B cell (primary cell): ENCODE data around the gene NEU4. TPM values are rescaled to one million over a fixed set of nuclear protein-coding genes. Genes with fewer than 3 reads are reported as not detected.

Source experiments
- ATAC-seq: fragments of 200-7000 bp; cut with Tn5 transposase; one replicate; pipeline ENCODE4 v1.10.0; 2021; ENCODE audit warnings: low read depth, mild to moderate bottlenecking, moderate number of reproducible peaks, moderate library complexity
- CTCF ChIA-PET: fragments of 350-600 bp; sonication (Branson Sonifier 250); formaldehyde crosslinking; loops from one replicate; lab custom pipeline; 2021; ENCODE audit warnings: antibody characterized with exemption, inconsistent platforms; lab: Charles Lee
- POLR2A ChIA-PET: fragments of 350-600 bp; sonication (Branson Sonifier 250); formaldehyde crosslinking; loops from one replicate; lab custom pipeline; 2021; ENCODE audit warnings: antibody characterized with exemption; lab: Charles Lee
- DNase-seq: peaks from one replicate; pipeline ENCODE4 v3.0.0; 2013
- H2AFZ ChIP-seq: 2 replicates; pipeline ENCODE4 v1.6.1; 2012; ENCODE audit warnings: mild to moderate bottlenecking, low read depth, low read length; ENCODE audit not compliant: insufficient read depth, poor library complexity, severe bottlenecking
- H3K27ac ChIP-seq, 2 donors: 1 replicate in 1 of 2; 2 replicates in 1 of 2; pipeline ENCODE4 v1.5.1; 2012 to 2013; ENCODE audit warnings: low read length in 2 of 2, mild to moderate bottlenecking in 2 of 2, moderate library complexity in 1 of 2
- H3K27me3 ChIP-seq, 4 experiments: fragments of 200-600 bp in 1 of 4; sonication (generic) in 1 of 4; replicated peaks in 1 of 4; 1 replicate in 2 of 4; 2 replicates in 2 of 4; pipeline versions ENCODE4 v1.6.1 to v1.7.0; 2013 to 2016; ENCODE audit warnings: low read length in 3 of 4, mild to moderate bottlenecking in 2 of 4, mixed read lengths in 1 of 4, moderate library complexity in 1 of 4; ENCODE audit not compliant: insufficient read depth in 4 of 4, control insufficient read depth in 3 of 4; ENCODE audit errors: control extremely low read depth in 1 of 4
- H3K36me3 ChIP-seq, 2 experiments: replicated peaks in 1 of 2; 1 replicate in 1 of 2; 2 replicates in 1 of 2; pipeline versions ENCODE4 v1.6.1 to v1.7.1; 2013; ENCODE audit warnings: low read length in 1 of 2; ENCODE audit not compliant: insufficient read depth in 2 of 2, control insufficient read depth in 1 of 2; ENCODE audit errors: control extremely low read depth in 1 of 2, extremely low read depth in 1 of 2
- H3K4me1 ChIP-seq, 2 donors: fragments of 200-600 bp in 1 of 2; sonication (generic) in 1 of 2; 1 replicate in 1 of 2; 2 replicates in 1 of 2; pipeline versions ENCODE4 v1.5.1 to v1.6.1; 2013 to 2017; ENCODE audit warnings: low read length in 2 of 2; ENCODE audit not compliant: control insufficient read depth in 2 of 2, insufficient read depth in 2 of 2
- H3K4me2 ChIP-seq: replicated peaks from 2 replicates; pipeline ENCODE3; 2012; ENCODE audit warnings: mild to moderate bottlenecking, low read depth, low read length; ENCODE audit not compliant: poor library complexity, severe bottlenecking
- H3K4me3 ChIP-seq, 5 experiments: fragments of 200-600 bp in 1 of 5; sonication (generic) in 1 of 5; 1 replicate in 3 of 5; 2 replicates in 2 of 5; pipeline versions ENCODE4 v1.5.1 to v1.7.0; 2011 to 2016; ENCODE audit warnings: low read length in 4 of 5, mild to moderate bottlenecking in 4 of 5, low read depth in 2 of 5, control low read depth in 1 of 5, moderate library complexity in 1 of 5; ENCODE audit not compliant: insufficient read depth in 1 of 5; ENCODE audit errors: control extremely low read depth in 1 of 5, extremely low read depth in 1 of 5
- H3K79me2 ChIP-seq: fragments of 200-600 bp; sonication (generic); one replicate; pipeline ENCODE4 v1.6.0; 2016; ENCODE audit warnings: low read length; ENCODE audit not compliant: control insufficient read depth, insufficient read depth
- H3K9ac ChIP-seq: fragments of 200-600 bp; sonication (generic); 2 replicates; pipeline ENCODE4 v1.6.1; 2017; ENCODE audit warnings: mild to moderate bottlenecking, low read length, moderate library complexity
- H3K9me3 ChIP-seq, 3 donors: one replicate each; pipeline versions ENCODE4 v1.6.1 to v1.7.1; 2013; ENCODE audit warnings: low read length in 2 of 3; ENCODE audit not compliant: control insufficient read depth in 2 of 3, insufficient read depth in 1 of 3; ENCODE audit errors: control extremely low read depth in 1 of 3
- H4K20me1 ChIP-seq: 2 replicates; pipeline ENCODE4 v1.6.0; 2012; ENCODE audit warnings: mild to moderate bottlenecking, low read length; ENCODE audit not compliant: insufficient read depth, control insufficient read depth, poor library complexity, severe bottlenecking
- H3K27ac Mint-ChIP-seq: one replicate; pipeline ENCODE4 v1.8.0; 2021; ENCODE audit warnings: mixed read lengths
- H3K27me3 Mint-ChIP-seq: one replicate; pipeline ENCODE4 v1.8.0; 2021; ENCODE audit warnings: mixed read lengths
- H3K4me1 Mint-ChIP-seq: one replicate; pipeline ENCODE4 v1.8.0; 2021; ENCODE audit warnings: mixed read lengths
- H3K4me3 Mint-ChIP-seq: one replicate; pipeline ENCODE4 v1.8.0; 2021; ENCODE audit warnings: mixed read lengths
- H3K9me3 Mint-ChIP-seq: one replicate; pipeline ENCODE4 v1.8.0; 2022; ENCODE audit warnings: mixed read lengths; ENCODE audit not compliant: insufficient read depth
- CTCF ChIP-seq: fragments of 200-600 bp; IDR thresholded peaks from one replicate; pipeline ENCODE4 v1.8.0; 2022; ENCODE audit warnings: antibody characterized with exemption, mild to moderate bottlenecking
- EZH2 ChIP-seq: IDR thresholded peaks from 2 replicates; pipeline ENCODE4 v1.6.1; 2012; ENCODE audit warnings: borderline replicate concordance, low read depth, mild to moderate bottlenecking, moderate library complexity, low read length; ENCODE audit not compliant: insufficient read depth, poor library complexity, severe bottlenecking
- WGBS: methylation state at CpG from one replicate; pipeline ENCODE4 v1.1.5; 2013; ENCODE audit warnings: missing lambda C conversion rate; ENCODE audit not compliant: insufficient coverage; 5-methylcytosine and 5-hydroxymethylcytosine counted together
- intact Hi-C: fragments of 100-400 bp; cut with micrococcal nuclease; formaldehyde crosslinking; loops from one replicate; pipeline ENCODE4 v1.10.0; 2022
- polyA plus RNA-seq: library from polyadenylated mRNA; depleted of rRNA; stranded (reverse); fragments of >200 nt; gene quantifications from 2 replicates; pipeline ENCODE4 v1.2.3, GENCODE V29; 2012
- total RNA-seq, 2 donors: library from RNA; stranded (reverse); fragments of 120-200 nt in 1 of 2; gene quantifications; 1 replicate in 1 of 2; 2 replicates in 1 of 2; pipeline versions ENCODE4 v1.2.3 to v1.2.4, GENCODE V29; 2013 to 2022

The NEU4 gene
- total and polyA plus RNA-seq, 2 donors (not counting 1 experiment from before 2014, with no cell fraction given): 0.19 TPM; not detected in 1

GRCh38 chr2:241843321-241844065 is 34.5 kb downstream of the NEU4 start:
- Histone ChIP-seq H3K9ac (peak overlapping the region; percentile 58), H3K27me3 (no peaks in the 10 kb centered on the region), H4K20me1 (no peaks in the 10 kb centered on the region), H3K4me1 (peaks cover 18 to 26% of the 10 kb centered on the region in 2 donors), H3K4me2 (peak overlapping the region; percentile 88), H3K9me3 (peaks cover 0 to 4% (median 0%) of the 10 kb centered on the region in 3 donors), H3K79me2 (no peaks in the 10 kb centered on the region), H3K27ac (peak overlapping the region; percentile 43 to 49), H3K4me3 (peak overlapping the region in 3 of 5 experiments; percentile 43 to 59 (median 49)), H3K36me3 (no peaks in the 10 kb centered on the region), H2AFZ (peak overlapping the region; percentile 78)
- intact Hi-C loops: loop anchor here (1.0 to 5.0 kb wide), 2 partner anchors 16 to 39 kb away; no protein-coding TSS in a partner anchor
- H3K27me3 Mint-ChIP-seq: no peaks in the 10 kb centered on the region
- DNase-seq (no peak), ATAC-seq (no peak)
- H3K9me3 Mint-ChIP-seq: no peaks in the 10 kb centered on the region
- 47% methylated on average over 38 of the region's 52 CpGs for WGBS
- ChIA-PET POLR2A (interaction anchor here (1.0 kb wide), 1 partner anchor 16 kb away, joined by 3 read pairs; no protein-coding TSS in a partner anchor), CTCF (interaction anchor here (0.7 to 1.7 kb wide), 3 partner anchors 35 to 884 kb away, joined by 4 to 5 read pairs (median 4); partner anchors contain the start of gene D2HGDH)
- H3K27ac Mint-ChIP-seq: peak overlapping the region; percentile 88
- TF ChIP-seq CTCF: no peak
- TF ChIP-seq EZH2: no peak
- H3K4me1 Mint-ChIP-seq: peaks cover 31% of the 10 kb centered on the region
- peak overlapping the region; percentile 80 for H3K4me3 Mint-ChIP-seq
